T47D (cell line): ENCODE results near the gene DUSP9.
"Not testable (repeated sequence)": the region's sequence is repeated elsewhere in the genome, so short reads cannot be mapped to it uniquely, and the experiment has no call there.

Experiments used
- DNase-seq, 2 experiments: peaks; one replicate each; pipeline versions ENCODE4 v3.0.0 to v3.0.0-alpha.2; 2011 to 2012; ENCODE audit warnings: low read depth in 1 of 2, low spot score in 1 of 2
- JUND ChIP-seq: IDR thresholded peaks from 2 replicates; pipeline ENCODE4 v1.6.1; 2012; ENCODE audit warnings: low read depth
- in situ Hi-C: cut with HindIII; loops from 2 replicates; pipeline ENCODE4 v1.10.0; 2016; ENCODE audit warnings: low sequenced_read_pairs, low pct_unique_long_range_greater_than_20kb

Gene DUSP9

GRCh38 chrX:153685751-153686696 is 39.0 kb downstream of the DUSP9 start:
- no peak for DNase-seq
- in situ Hi-C loops, result no loop called here

GRCh38 chrX:153686711-153687110 is 39.7 kb downstream of the DUSP9 start:
- DNase-seq, result no peak
- in situ Hi-C loops, result no loop called here
- no peak for TF ChIP-seq JUND

More at GRCh38 chrX:153685751-153686696, 39.0 kb downstream of the DUSP9 start:
- TF ChIP-seq JUND, result no peak

GRCh38 chrX:153687121-153688039 is 40.4 kb downstream of the DUSP9 start, which contains the start of gene SLC6A8:
SLC6A8 (plus strand) TSS chrX:153687926; CDS start chrX:153688575, 649 bp downstream.
- TF ChIP-seq JUND, result no peak
- DNase-seq, result peak; percentile 49 to 73
- in situ Hi-C loops, result no loop called here

GRCh38 chrX:153688071-153688470 is 41.1 kb downstream of the DUSP9 start:
- no peak for TF ChIP-seq JUND
- in situ Hi-C loops, result no loop called here
- no peak for DNase-seq

GRCh38 chrX:153688506-153688905 is 41.5 kb downstream of the DUSP9 start:
- in situ Hi-C loops, result no loop called here
- DNase-seq, result no peak
- TF ChIP-seq JUND, result no peak

GRCh38 chrX:153688911-153689590 is 42.0 kb downstream of the DUSP9 start:
- in situ Hi-C loops, result no loop called here
- peak in 1 of 2 experiments; percentile 45 for DNase-seq
- no peak for TF ChIP-seq JUND

GRCh38 chrX:153689654-153690465 is 42.9 kb downstream of the DUSP9 start:
- no peak for DNase-seq
- TF ChIP-seq JUND, result no peak
- in situ Hi-C loops, result no loop called here

GRCh38 chrX:153690466-153690865 is 43.5 kb downstream of the DUSP9 start:
- TF ChIP-seq JUND, result no peak
- in situ Hi-C loops, result no loop called here
- no peak for DNase-seq

- in situ Hi-C loops, DNase-seq: not testable (repeated sequence)
Observed at GRCh38 chrX:153691032-153691827, 44.2 kb downstream of the DUSP9 start.

GRCh38 chrX:153692003-153692402 is 45.0 kb downstream of the DUSP9 start:
- TF ChIP-seq JUND, result no peak
- no peak for DNase-seq
- in situ Hi-C loops, result no loop called here
